Measurements from ENCODE around the gene GLUL.

- TF ChIP-seq, protein P1, sequence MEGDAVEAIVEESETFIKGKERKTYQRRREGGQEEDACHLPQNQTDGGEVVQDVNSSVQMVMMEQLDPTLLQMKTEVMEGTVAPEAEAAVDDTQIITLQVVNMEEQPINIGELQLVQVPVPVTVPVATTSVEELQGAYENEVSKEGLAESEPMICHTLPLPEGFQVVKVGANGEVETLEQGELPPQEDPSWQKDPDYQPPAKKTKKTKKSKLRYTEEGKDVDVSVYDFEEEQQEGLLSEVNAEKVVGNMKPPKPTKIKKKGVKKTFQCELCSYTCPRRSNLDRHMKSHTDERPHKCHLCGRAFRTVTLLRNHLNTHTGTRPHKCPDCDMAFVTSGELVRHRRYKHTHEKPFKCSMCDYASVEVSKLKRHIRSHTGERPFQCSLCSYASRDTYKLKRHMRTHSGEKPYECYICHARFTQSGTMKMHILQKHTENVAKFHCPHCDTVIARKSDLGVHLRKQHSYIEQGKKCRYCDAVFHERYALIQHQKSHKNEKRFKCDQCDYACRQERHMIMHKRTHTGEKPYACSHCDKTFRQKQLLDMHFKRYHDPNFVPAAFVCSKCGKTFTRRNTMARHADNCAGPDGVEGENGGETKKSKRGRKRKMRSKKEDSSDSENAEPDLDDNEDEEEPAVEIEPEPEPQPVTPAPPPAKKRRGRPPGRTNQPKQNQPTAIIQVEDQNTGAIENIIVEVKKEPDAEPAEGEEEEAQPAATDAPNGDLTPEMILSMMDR (conservative IDR thresholded peaks at IDR 0.05; ENCODE audit: low read depth, low read length), result no peak
- TF ChIP-seq EZH2 (IDR thresholded peaks at IDR 0.05; ENCODE audit: low read length, unreplicated experiment), result no peak
- no peak for TF ChIP-seq EZH2phosphoT487 (IDR thresholded peaks at IDR 0.05; ENCODE audit: borderline replicate concordance, low read length)
Observed at GRCh38 chr1:182410620-182411273, 19.2 kb upstream of the GLUL start.
